Adrenal gland (tissue), 12 donors: Measurements from ENCODE around the gene ZNHIT1. TPM values are rescaled to one million over a fixed set of nuclear protein-coding genes. Genes with fewer than 3 reads are reported as not detected.
A peak's percentile ranks its signal among the peaks of the same experiment; 100 is the strongest.
"Not testable (repeated sequence)": the region's sequence is repeated elsewhere in the genome, so short reads cannot be mapped to it uniquely, and the experiment has no call there.

Source experiments
- DNase-seq, 7 donors: peaks; one replicate each; pipeline ENCODE4 v3.0.0-alpha.2; 2019 to 2020
- H3K27ac ChIP-seq, 5 donors: fragments of 200-600 bp; sonication (generic) in 4 of 5; 1 replicate in 3 of 5; 2 replicates in 2 of 5; pipeline versions ENCODE4 v1.5.1 to v1.8.0; 2016 to 2020; ENCODE audit warnings: mild to moderate bottlenecking in 1 of 5
- H3K27me3 ChIP-seq: fragments of 200-600 bp; 2 replicates; pipeline ENCODE4 v1.8.0; 2021
- H3K36me3 ChIP-seq, 2 donors: fragments of 200-600 bp; replicated peaks in 1 of 2; 1 replicate in 1 of 2; 2 replicates in 1 of 2; pipeline versions ENCODE4 v1.5.1 to v1.8.0; 2018 to 2022
- H3K4me1 ChIP-seq, 2 donors: fragments of 200-600 bp; replicated peaks in 1 of 2; 1 replicate in 1 of 2; 2 replicates in 1 of 2; pipeline versions ENCODE4 v1.5.1 to v1.8.0; 2018 to 2021
- H3K4me3 ChIP-seq, 4 donors: fragments of 200-600 bp; sonication (generic) in 3 of 4; one replicate each; pipeline ENCODE4 v1.5.1; 2016 to 2018
- H3K9me3 ChIP-seq, 3 donors: fragments of 200-600 bp; sonication (generic) in 1 of 3; replicated peaks in 1 of 3; 1 replicate in 2 of 3; 2 replicates in 1 of 3; pipeline versions ENCODE4 v1.5.1 to v1.8.0; 2016 to 2021
- POLR2A ChIP-seq, 2 donors: fragments of 450-650 bp; IDR thresholded peaks; one replicate each; pipeline ENCODE4 v1.6.1; 2017; ENCODE audit warnings: antibody characterized with exemption in 2 of 2, mild to moderate bottlenecking in 2 of 2, moderate library complexity in 1 of 2
- WGBS, 4 donors: extraction: QIAGEN DNeasy Blood & Tissue Kit in 2 of 4; methylation state at CpG; one replicate each; pipeline versions ENCODE4 v1.1.5 to v1.1.7; 2013 to 2017; 5-methylcytosine and 5-hydroxymethylcytosine counted together
- intact Hi-C, 2 donors: fragments of 100-400 bp; cut with DNase I; formaldehyde crosslinking; loops; one replicate each; pipeline versions ENCODE4 v1.14.1 to v1.15.0; 2022 to 2023
- polyA plus RNA-seq, 3 donors: library from polyadenylated mRNA; stranded (reverse); fragments of 200-250 nt in 2 of 3; fragments of 350-450 nt in 1 of 3; fragmentation: Illumina TruSeq in 1 of 3; extraction: RNeasy Lipid Tissue Mini Kit (QIAGEN cat#74804) in 1 of 3; gene quantifications; one replicate each; pipeline ENCODE4 v1.2.3, GENCODE V29; 2013 to 2014
- total RNA-seq, 9 donors: library from RNA; depleted of rRNA in 4 of 9; stranded (reverse); fragments of >200 nt in 4 of 9; fragments of 120-200 nt in 1 of 9; fragmentation: NEBNext Ultra II Directional in 1 of 9; extraction: Animal tissue kit (Norgen Biotek cat#: 25700) in 1 of 9; gene quantifications; one replicate each; pipeline versions ENCODE4 v1.1.0 to v1.2.4, GENCODE V29; 2013 to 2023
- TF ChIP-seq, protein P1 (sequence below), 6 experiments: fragments of 450-650 bp in 4 of 6; fragments of 200-600 bp in 2 of 6; sonication (generic) in 1 of 6; IDR thresholded peaks; 1 replicate in 5 of 6; 2 replicates in 1 of 6; pipeline versions ENCODE4 v1.5.1 to v1.8.0; 2016 to 2021; ENCODE audit warnings: antibody characterized with exemption in 6 of 6, mild to moderate bottlenecking in 2 of 6, moderate library complexity in 1 of 6
- donor health status: healthy with polysubstance abuse.
- donor health status: Bipolar disorder and iron deficiency.
- donor health status: DM: yes; HTN: yes; CAD: no.
- donor health status: DM: no; HTN: no; CAD: no.
- donor health status: DM: no; HTN: no; CAD: no.
- donor health status: DM: yes; HTN: yes; CAD: no.

Gene ZNHIT1
- total and polyA plus RNA-seq, 12 donors = 34.7 to 228 (median 104) TPM

DNA sequence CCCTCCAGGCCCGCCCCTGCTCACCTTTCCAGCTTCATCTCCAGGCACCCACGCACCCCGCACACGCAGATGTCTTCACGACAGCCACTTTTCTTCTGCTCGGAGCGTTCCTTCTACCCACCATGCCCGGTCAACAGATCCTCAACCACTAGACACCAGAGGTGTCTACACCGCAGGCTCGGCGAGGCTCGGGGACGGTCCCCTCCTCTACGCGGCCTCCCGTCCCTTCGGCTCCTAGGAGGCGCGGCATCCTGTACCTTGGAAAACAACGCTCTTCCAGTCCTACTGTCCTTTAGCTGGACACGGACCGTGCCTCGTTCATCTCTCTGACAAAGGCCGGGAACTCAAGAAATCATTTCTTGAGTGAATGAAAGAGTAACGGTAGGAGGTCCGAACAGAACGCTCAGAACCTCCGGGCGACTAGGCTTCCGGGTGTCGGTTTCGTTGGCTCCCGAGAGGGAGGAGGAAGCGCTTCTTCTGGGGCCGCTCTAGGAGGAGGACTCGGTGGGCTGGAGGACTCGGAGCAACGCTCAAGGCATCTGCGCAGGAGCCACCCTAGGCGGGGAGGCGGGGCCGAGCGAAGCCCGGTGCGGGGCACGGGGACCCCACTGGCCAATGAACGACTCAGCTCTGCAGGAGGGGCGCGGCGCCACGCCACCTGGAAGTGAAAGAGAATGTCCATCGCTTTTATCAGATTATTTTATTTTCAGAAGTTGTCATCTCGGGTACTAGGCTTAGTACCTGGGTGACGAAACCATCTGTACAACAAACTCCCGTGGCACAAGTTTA, 34.1 kb downstream of the ZNHIT1 start:
- peak overlapping the region; percentile 34 to 75 (median 69) for H3K27ac ChIP-seq
- H3K36me3 ChIP-seq = no peaks in the 10 kb centered on the region
- WGBS, 4 donors = 0 to 1% (median 0%) methylated on average over 44 to 55 of the region's 55 CpGs
- DNase-seq = peak; percentile 98
- H3K27me3 ChIP-seq = no peaks in the 10 kb centered on the region
- H3K4me3 ChIP-seq = peak overlapping the region; percentile 58 to 94 (median 68)
- H3K9me3 ChIP-seq = no peaks in the 10 kb centered on the region
- TF ChIP-seq, protein P1, sequence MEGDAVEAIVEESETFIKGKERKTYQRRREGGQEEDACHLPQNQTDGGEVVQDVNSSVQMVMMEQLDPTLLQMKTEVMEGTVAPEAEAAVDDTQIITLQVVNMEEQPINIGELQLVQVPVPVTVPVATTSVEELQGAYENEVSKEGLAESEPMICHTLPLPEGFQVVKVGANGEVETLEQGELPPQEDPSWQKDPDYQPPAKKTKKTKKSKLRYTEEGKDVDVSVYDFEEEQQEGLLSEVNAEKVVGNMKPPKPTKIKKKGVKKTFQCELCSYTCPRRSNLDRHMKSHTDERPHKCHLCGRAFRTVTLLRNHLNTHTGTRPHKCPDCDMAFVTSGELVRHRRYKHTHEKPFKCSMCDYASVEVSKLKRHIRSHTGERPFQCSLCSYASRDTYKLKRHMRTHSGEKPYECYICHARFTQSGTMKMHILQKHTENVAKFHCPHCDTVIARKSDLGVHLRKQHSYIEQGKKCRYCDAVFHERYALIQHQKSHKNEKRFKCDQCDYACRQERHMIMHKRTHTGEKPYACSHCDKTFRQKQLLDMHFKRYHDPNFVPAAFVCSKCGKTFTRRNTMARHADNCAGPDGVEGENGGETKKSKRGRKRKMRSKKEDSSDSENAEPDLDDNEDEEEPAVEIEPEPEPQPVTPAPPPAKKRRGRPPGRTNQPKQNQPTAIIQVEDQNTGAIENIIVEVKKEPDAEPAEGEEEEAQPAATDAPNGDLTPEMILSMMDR (IDR thresholded peaks at IDR 0.05) = no peak
- peak; percentile 15 to 74 for TF ChIP-seq POLR2A (IDR thresholded peaks at IDR 0.05)
- intact Hi-C loops = no loop called here
- H3K4me1 ChIP-seq = peaks cover 8 to 17% of the 10 kb centered on the region in 2 donors

DNA sequence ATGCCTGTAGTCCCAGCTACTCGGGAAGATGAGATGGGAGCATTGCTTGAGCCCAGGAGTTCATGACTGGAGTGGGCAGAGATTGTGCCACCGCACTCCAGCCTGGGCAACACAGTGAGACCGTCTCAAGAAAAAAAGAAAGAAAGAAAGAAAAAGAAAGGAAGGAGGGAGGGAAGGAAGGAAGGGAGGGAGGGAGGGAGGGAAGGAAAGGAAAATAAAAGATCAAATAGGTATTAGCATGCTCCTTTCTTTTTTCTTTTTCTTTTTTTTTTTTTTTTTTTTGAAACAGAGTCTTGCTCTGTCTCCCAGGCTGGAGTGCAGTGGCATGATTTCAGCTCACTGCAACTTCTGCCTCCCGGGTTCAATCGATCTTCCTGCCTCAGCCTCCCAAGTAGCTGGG, 35.2 kb downstream of the ZNHIT1 start:
- DNase-seq, H3K36me3 ChIP-seq, H3K9me3 ChIP-seq, H3K4me3 ChIP-seq, H3K27me3 ChIP-seq, H3K27ac ChIP-seq, intact Hi-C loops: not testable (repeated sequence)
- WGBS, 4 donors = 88 to 90% (median 90%) methylated on average over 3 to 5 of the region's 5 CpGs
- peaks cover 8 to 17% of the 10 kb centered on the region in 2 donors for H3K4me1 ChIP-seq

DNA sequence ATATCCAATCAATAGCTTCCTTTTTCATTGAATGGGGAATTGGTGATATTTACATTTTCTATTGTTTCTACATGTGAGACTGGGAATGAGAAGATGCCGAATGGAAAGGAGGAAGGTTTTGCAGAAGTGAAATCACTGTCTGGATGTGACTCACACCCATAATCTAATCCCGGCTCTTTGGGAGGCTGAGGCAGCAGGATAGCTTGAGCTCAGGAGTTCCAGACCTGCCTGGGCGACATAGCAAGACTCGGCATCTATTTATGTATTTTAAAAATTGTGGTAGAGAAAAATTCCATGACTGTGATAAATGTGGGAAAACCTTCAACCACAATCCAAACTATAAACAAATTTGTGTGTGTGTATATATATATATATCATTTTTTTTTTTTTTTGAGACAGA, 37.8 kb downstream of the ZNHIT1 start:
- intact Hi-C loops = no loop called here
- Histone ChIP-seq H3K27ac (no peak overlapping the region), H3K4me3 (no peak overlapping the region), H3K27me3 (no peaks in the 10 kb centered on the region), H3K36me3 (no peaks in the 10 kb centered on the region), H3K9me3 (no peaks in the 10 kb centered on the region), H3K4me1 (peaks cover 8 to 9% of the 10 kb centered on the region in 2 donors)
- no peak for DNase-seq
- TF ChIP-seq POLR2A (IDR thresholded peaks at IDR 0.05) = no peak
- TF ChIP-seq, protein P1 (IDR thresholded peaks at IDR 0.05) = no peak
- 58 to 63% (median 61%) methylated on average over 4 of the region's 4 CpGs for WGBS, 4 donors

DNA sequence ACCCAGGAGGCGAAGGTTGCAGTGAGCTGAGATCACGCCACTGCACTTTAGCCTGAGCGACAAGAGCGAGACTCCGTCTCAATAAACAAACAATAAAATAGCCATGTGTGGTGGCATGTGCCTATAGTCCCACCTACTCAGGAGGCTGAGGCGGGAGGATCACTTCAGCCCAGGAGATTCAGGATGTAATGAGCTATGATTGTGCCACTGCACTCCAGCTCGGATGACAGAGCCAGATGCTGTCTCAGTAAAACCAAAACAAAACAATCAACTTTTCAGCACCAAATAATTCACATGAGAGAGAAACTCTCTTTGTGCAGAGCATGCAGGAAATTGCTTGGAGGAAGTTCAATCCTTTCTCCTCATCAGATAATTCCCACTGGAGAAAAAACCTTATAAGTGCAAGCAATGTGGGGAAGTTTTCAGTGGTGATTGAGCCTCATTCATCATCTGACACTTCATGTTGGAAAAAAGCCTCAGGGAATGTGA, 40.3 kb downstream of the ZNHIT1 start:
- Histone ChIP-seq H3K4me3 (no peak overlapping the region), H3K9me3 (no peaks in the 10 kb centered on the region), H3K36me3 (no peaks in the 10 kb centered on the region), H3K27ac (no peak overlapping the region), H3K4me1 (no peaks in the 10 kb centered on the region), H3K27me3 (no peaks in the 10 kb centered on the region)
- no peak for DNase-seq
- intact Hi-C loops = no loop called here
- 65 to 76% (median 73%) methylated on average over 7 of the region's 7 CpGs for WGBS, 4 donors
- TF ChIP-seq, protein P1 (IDR thresholded peaks at IDR 0.05) = no peak
- TF ChIP-seq POLR2A (IDR thresholded peaks at IDR 0.05) = no peak

DNA sequence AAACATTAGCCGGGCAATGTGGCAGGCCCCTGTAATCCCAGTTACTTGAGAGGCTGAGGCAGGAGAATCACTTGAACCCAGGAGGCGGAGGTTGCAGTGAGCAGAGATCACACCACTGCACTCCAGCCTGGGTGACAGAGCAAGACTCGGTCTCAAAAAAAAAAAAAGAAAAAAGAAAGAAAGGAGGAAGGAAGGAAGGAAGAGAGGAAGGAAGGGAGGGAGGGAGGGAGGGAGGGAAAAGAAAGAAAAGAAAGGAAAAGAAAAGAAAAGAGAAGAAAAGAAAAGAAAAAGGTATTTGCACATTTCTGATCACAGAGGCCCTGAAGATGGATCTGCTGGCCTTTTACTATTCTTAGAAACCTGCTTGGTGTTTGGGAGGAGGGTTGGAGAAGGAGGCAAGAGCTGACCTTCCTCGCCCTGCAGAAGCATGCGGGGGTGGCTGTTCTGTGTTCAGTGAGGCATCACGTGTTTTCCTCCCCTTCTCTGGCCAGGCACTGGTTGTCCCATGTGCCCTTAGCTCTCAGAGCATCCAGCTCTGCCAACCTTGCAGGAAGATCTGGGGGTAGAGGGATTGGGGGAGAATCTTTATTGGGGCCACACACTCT, 46.2 kb downstream of the ZNHIT1 start:
- H3K4me3 ChIP-seq, intact Hi-C loops, H3K27me3 ChIP-seq, H3K4me1 ChIP-seq, H3K9me3 ChIP-seq, H3K36me3 ChIP-seq, H3K27ac ChIP-seq: not testable (repeated sequence)
- 43 to 52% (median 48%) methylated on average over 5 to 6 of the region's 6 CpGs for WGBS, 4 donors
- DNase-seq = peak in 2 of 7 donors; percentile 27 to 48
